HG03558 (cell line): ENCODE measurements around the gene SGIP1.
"Not testable (repeated sequence)": the region's sequence is repeated elsewhere in the genome, so short reads cannot be mapped to it uniquely, and the experiment has no call there.

Experiments
- ATAC-seq: cut with Tn5 transposase; IDR thresholded peaks from one replicate; pipeline ENCODE4 v1.9.1; 2021; ENCODE audit warnings: moderate number of reproducible peaks; ENCODE audit not compliant: unreplicated experiment; ENCODE audit errors: extremely low read depth

SGIP1 gene

GRCh38 chr1:66711420-66711819 is 177.5 kb downstream of the SGIP1 start:
- no peak for ATAC-seq

GRCh38 chr1:66712839-66713238 is 178.9 kb downstream of the SGIP1 start:
- no peak for ATAC-seq

GRCh38 chr1:66723985-66724384 is 190.0 kb downstream of the SGIP1 start:
- ATAC-seq = no peak

GRCh38 chr1:66725885-66726665 is 192.1 kb downstream of the SGIP1 start:
- no peak for ATAC-seq

- ATAC-seq = no peak
Measured at GRCh38 chr1:66728021-66728420, 194.1 kb downstream of the SGIP1 start.

- not testable (repeated sequence) for ATAC-seq
Measured at GRCh38 chr1:66728716-66729115, 194.8 kb downstream of the SGIP1 start.

GRCh38 chr1:66729119-66729518 is 195.2 kb downstream of the SGIP1 start:
- no peak for ATAC-seq

GRCh38 chr1:66729523-66729922 is 195.6 kb downstream of the SGIP1 start:
- no peak for ATAC-seq

- ATAC-seq = no peak
Measured at GRCh38 chr1:66730462-66730861, 196.5 kb downstream of the SGIP1 start.

GRCh38 chr1:66731170-66731865 is 197.4 kb downstream of the SGIP1 start:
- ATAC-seq = peak; percentile 45

- ATAC-seq = no peak
Measured at GRCh38 chr1:66732407-66733166, 198.6 kb downstream of the SGIP1 start.

GRCh38 chr1:66733348-66734017 is 199.5 kb downstream of the SGIP1 start:
- no peak for ATAC-seq

GRCh38 chr1:66734531-66734930 is 200.6 kb downstream of the SGIP1 start:
- ATAC-seq = not testable (repeated sequence)

- no peak for ATAC-seq
Measured at GRCh38 chr1:66737836-66738235, 203.9 kb downstream of the SGIP1 start.

GRCh38 chr1:66739401-66740157 is 205.6 kb downstream of the SGIP1 start:
- ATAC-seq = no peak

- no peak for ATAC-seq
Measured at GRCh38 chr1:66745451-66745850, 211.5 kb downstream of the SGIP1 start.

GRCh38 chr1:66747501-66747900 is 213.5 kb downstream of the SGIP1 start:
- ATAC-seq = no peak

- no peak for ATAC-seq
Measured at GRCh38 chr1:66750577-66750976, 216.6 kb downstream of the SGIP1 start.

GRCh38 chr1:66751160-66751559 is 217.2 kb downstream of the SGIP1 start:
- ATAC-seq = no peak
